Stimulated activated CD4-positive, alpha-beta T cell treated with anti-CD3 and anti-CD28 coated beads, Interleukin-12 subunit alpha, Interleukin-12 subunit beta, amount 100 ng/mL, for 24 hours (primary cell): Measurements from ENCODE around the gene SLC5A10.
"Not testable (repeated sequence)": the region's sequence is repeated elsewhere in the genome, so short reads cannot be mapped to it uniquely, and the experiment has no call there.

ENCODE experiments used
- DNase-seq, 2 experiments: peaks; one replicate each; pipeline ENCODE4 v3.0.0-alpha.2; 2020; ENCODE audit warnings: low read depth in 2 of 2

The SLC5A10 gene

DNA sequence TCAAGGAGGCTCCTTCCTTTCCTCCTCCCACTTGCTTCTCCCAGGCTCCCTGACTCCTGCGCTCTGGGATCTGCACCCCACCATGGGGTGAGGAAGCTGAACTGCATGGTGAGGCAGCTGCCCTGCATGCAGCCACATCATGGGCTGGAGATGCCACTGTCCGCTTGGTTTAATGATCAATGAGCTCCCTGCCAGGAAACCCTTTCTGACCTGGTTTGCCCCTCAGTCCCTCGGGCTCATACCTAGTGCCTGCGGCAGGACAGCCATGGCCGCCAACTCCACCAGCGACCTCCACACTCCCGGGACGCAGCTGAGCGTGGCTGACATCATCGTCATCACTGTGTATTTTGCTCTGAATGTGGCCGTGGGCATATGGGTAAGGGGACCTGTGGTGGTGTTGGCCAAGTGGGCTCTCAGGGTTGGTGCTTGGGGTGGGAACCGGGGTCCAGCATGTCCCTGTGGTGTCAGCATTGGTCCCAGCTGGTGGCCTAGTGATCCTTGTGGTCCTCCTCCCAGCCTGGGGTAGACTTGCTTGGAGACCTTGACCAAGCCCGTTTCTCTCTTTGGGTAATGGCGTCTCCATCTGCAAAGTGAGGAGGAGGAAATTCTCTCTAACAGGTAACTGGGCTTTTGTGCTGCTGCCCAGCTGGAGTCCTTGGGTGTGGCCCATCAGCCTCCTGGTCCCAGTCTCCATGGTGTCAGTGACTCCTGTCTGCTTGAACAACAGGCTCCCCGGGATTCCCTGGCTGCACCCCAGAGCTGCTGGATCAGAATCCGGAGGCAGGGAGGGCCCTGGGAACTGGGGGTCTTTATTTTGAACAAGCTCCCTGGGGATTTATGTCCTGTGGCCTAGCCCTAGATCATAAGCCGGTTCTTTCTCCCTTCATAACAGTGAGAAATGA, at the start of gene SLC5A10:
TSS of gene SLC5A10 (plus strand) at position 225 of the 902 bp plus-strand sequence. CDS start at position 266, 41 bp downstream.
- DNase-seq: no peak

GRCh38 chr17:18904482-18904881, 47.5 kb upstream of the SLC5A10 start:
- no peak for DNase-seq

DNA sequence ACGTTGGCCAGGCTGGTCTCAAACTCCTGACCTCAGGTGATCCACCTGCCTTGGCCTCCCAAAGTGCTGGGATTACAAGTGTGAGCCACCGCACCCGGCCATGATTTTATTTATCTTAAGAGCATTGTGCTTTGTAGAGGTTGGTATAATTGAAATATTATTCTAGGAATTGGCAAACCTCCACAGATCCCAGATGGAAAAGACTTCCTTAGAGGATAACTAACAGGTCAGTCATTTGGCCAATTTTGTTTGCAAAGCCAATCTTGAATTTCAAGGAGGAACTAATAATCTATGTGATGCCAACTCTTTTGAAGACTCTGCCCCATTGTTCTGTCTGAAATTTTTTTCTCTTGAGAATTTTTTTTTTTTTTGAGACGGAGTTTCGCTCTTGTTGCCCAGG, 46.7 kb upstream of the SLC5A10 start:
- no peak for DNase-seq

GRCh38 chr17:18910326-18910725, 41.6 kb upstream of the SLC5A10 start:
- no peak for DNase-seq

DNA sequence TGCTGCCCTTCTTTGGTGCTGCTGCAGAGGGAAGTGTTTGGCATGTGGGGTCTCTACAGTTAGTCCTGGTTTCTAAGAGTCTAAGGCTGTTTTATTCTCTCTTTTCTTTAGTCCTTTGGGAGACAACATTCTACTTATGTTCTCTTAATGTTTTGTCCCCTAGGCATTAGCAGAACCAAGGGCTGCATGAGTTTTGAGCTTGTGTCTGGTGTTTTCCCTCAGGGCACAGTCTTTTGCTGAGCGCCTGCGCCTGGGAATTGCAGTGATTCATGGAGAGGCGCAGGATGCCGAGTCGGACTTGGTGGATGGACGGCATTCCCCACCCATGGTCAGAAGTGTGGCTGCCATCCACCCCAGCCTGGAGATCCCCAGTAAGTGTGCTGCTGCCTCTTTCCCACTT, 41.1 kb upstream of the SLC5A10 start:
- DNase-seq: no peak

GRCh38 chr17:18916816-18917500, 35.0 kb upstream of the SLC5A10 start:
- no peak for DNase-seq

GRCh38 chr17:18917506-18918032, 34.4 kb upstream of the SLC5A10 start:
- no peak for DNase-seq

DNA sequence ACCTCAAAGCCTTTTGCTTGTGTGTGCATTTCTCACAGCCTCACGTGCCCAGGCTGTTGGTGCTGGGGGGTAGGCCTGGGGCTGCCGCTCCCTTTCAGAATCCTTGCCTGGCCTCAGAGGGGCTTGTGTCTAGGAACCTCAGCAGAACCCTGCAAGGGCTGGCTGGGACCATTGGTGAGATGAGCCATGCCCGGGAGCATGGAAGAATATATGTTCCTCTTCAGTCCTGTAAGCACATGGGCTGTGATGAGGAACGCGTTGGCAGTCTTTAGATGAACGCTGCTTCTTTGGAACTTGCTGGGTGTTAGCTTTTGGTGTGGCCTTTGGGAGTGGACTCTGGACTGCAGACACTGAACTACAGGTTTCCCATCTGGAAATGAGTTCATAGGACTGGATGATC, 32.0 kb upstream of the SLC5A10 start:
- DNase-seq: no peak

- DNase-seq: no peak
Observed at GRCh38 chr17:18920911-18921441, 31.0 kb upstream of the SLC5A10 start.

GRCh38 chr17:18921485-18921884, 30.5 kb upstream of the SLC5A10 start:
- no peak for DNase-seq

GRCh38 chr17:18921912-18922451, 30.0 kb upstream of the SLC5A10 start:
- peak in 1 of 2 experiments; percentile 32 for DNase-seq

DNA sequence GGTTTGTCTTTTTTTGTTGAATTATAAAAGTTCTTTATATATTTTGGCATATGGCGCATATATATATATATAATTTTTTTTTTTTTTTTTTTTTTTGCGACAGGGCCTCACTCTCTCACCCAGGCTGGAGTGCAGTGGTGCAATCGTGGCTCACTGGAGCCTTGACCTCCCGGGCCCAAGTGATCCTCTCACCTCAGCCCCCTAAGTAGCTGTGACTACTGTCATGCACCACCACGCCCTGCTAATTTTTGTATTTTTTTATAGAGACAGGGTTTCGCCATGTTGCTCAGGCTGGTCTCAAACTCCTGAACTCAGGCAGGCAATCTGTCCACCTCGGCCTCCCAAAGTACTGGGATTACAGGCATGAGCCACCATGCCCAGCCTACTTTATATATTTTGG, 29.4 kb upstream of the SLC5A10 start:
- DNase-seq: not testable (repeated sequence)

DNA sequence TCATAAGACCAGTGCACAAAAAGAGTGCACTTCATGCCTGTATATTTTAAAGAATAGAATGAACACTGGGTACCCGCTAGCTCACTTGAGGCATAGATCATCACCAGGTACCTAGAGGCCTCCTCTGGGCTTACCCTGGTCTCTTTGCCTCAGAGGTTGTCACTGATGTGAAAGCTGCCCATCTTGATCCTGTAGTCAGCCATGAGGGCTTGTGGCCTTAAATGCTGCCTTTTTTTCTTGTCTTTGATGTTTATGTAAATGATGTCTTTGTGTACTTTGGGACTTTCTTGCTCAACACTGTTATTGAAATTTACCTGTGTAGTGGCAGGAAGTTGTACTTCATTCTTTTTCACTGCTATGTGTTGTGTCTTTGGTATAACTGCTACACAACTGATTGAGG, 26.8 kb upstream of the SLC5A10 start:
- DNase-seq: no peak

- no peak for DNase-seq
Observed at GRCh38 chr17:18928628-18929125, 23.3 kb upstream of the SLC5A10 start.

- DNase-seq: no peak
Observed at GRCh38 chr17:18932360-18933055, 19.5 kb upstream of the SLC5A10 start.

GRCh38 chr17:18933102-18934058, 18.6 kb upstream of the SLC5A10 start:
- no peak for DNase-seq

DNA sequence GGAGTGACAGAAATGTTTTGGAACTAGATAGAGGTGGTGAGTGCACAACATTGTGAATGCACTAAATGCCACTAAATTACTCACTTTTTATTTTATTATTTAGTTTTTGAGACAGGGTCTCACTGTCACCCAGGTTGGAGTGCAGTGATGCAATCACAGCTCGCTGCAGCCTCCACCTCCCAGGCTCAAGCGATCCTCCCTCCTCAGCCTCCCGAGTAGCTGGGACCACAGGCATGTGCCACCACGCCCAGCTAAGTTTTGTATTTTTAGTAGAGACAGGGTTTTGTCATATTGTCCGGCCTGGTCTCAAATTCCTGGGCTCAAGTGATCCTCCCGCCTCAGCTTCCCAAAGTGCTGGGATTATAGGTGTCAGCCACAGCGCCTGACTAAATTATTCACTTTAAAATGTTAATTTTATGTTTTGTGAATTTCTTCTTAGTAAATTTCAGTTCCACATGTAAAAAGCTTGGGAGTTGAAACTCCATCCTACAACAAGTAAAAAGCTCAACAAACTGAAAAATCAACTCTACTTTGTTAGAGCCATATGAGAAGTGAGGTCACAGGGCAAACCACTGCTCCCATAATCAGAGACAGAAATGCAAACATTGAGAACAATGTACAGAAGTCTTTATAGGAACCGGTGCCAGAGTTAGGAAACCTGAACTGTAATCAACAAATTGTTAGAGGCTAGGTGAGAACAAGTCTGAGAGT, 13.8 kb upstream of the SLC5A10 start:
- no peak for DNase-seq

DNA sequence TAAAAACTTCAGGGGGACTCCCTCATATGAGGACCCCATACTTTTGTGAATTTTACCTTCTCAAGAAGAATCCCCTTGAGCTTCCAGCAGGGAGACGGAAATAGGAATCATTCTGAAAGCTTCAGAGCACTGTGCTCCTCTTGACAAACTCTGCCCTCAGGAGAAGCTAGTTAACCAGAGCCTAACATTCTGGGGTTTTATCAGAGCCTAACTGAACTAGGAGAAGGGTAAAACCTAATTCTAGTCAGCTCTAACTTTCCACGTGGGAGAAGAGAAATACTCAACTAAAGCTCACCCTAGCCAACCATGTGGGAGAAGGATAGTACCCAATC, 13.3 kb upstream of the SLC5A10 start:
- DNase-seq: no peak

- no peak for DNase-seq
Observed at GRCh38 chr17:18944646-18945045, 7.3 kb upstream of the SLC5A10 start.

- no peak for DNase-seq
Observed at GRCh38 chr17:18946536-18946935, 5.4 kb upstream of the SLC5A10 start.
